H1 (cell line): ENCODE results near the gene ARHGAP32. TPM values are rescaled to one million over a fixed set of nuclear protein-coding genes. Genes with fewer than 3 reads are reported as not detected.

Source experiments
- CTCF ChIA-PET: fragments of 300-600 bp; sonication (Branson Sonifier 250); formaldehyde crosslinking; loops from one replicate; lab custom pipeline; 2021; ENCODE audit not compliant: partially characterized antibody; lab: Charles Lee
- POLR2A ChIA-PET: fragments of 300-600 bp; sonication (Branson Sonifier 250); formaldehyde crosslinking; loops from one replicate; lab custom pipeline; 2021; ENCODE audit warnings: inconsistent platforms; ENCODE audit not compliant: partially characterized antibody; lab: Charles Lee
- DNase-seq, 2 experiments: peaks; one replicate each; pipeline versions ENCODE4 v3.0.0 to v3.0.0-alpha.2; 2010 to 2022; ENCODE audit warnings: low spot score in 2 of 2, low read depth in 1 of 2, mixed read lengths in 1 of 2
- FAIRE-seq: peaks from 2 replicates; lab custom pipeline; 2011; peaks lifted over from hg19 to GRCh38; lab: Jason Lieb, UNC
- H2AFZ ChIP-seq: 2 replicates; pipeline ENCODE4 v1.8.1; 2012; ENCODE audit warnings: low read length, inconsistent platforms
- H2AK5ac ChIP-seq: 2 replicates; pipeline ENCODE4 v1.6.1; 2013; ENCODE audit warnings: low read depth, low read length
- H2BK120ac ChIP-seq: replicated peaks from 2 replicates; pipeline ENCODE3; 2013; ENCODE audit warnings: low read depth, low read length, inconsistent platforms
- H2BK12ac ChIP-seq: 2 replicates; pipeline ENCODE4 v1.6.1; 2013; ENCODE audit warnings: low read depth, low read length
- H2BK15ac ChIP-seq: 2 replicates; pipeline ENCODE4 v1.6.1; 2013; ENCODE audit warnings: low read length
- H2BK20ac ChIP-seq: 2 replicates; pipeline ENCODE4 v1.6.1; 2013; ENCODE audit warnings: low read length
- H2BK5ac ChIP-seq: 2 replicates; pipeline ENCODE4 v1.6.1; 2013; ENCODE audit warnings: low read depth, low read length
- H3K14ac ChIP-seq: 2 replicates; pipeline ENCODE4 v1.6.1; 2013; ENCODE audit warnings: inconsistent platforms; ENCODE audit not compliant: insufficient read length
- H3K18ac ChIP-seq: 2 replicates; pipeline ENCODE4 v1.6.1; 2013; ENCODE audit warnings: low read length; ENCODE audit errors: extremely low read depth
- H3K23ac ChIP-seq: 2 replicates; pipeline ENCODE4 v1.6.1; 2013; ENCODE audit warnings: inconsistent platforms; ENCODE audit not compliant: insufficient read length
- H3K23me2 ChIP-seq: 2 replicates; pipeline ENCODE4 v1.6.1; 2013; ENCODE audit warnings: low read depth, low read length
- H3K27ac ChIP-seq: 2 replicates; pipeline ENCODE4 v1.6.1; 2011; ENCODE audit warnings: low read depth, low read length, inconsistent platforms
- H3K27me3 ChIP-seq, 4 experiments: replicated peaks in 1 of 4; 1 replicate in 1 of 4; 2 replicates in 3 of 4; pipeline versions ENCODE4 v1.6.1 to v1.8.1; 2011 to 2013; ENCODE audit warnings: low read length in 3 of 4, mild to moderate bottlenecking in 3 of 4, inconsistent platforms in 2 of 4, mixed read lengths in 2 of 4, moderate library complexity in 1 of 4; ENCODE audit not compliant: control insufficient read depth in 3 of 4, insufficient read depth in 3 of 4; ENCODE audit errors: extremely low read depth in 1 of 4
- H3K36me3 ChIP-seq, 4 experiments: 2 replicates each; pipeline versions ENCODE4 v1.6.1 to v1.8.1; 2011 to 2013; ENCODE audit warnings: mild to moderate bottlenecking in 4 of 4, low read length in 3 of 4, moderate library complexity in 2 of 4, control low read depth in 1 of 4, inconsistent platforms in 1 of 4; ENCODE audit not compliant: insufficient read depth in 4 of 4, control insufficient read depth in 2 of 4
- H3K4ac ChIP-seq: replicated peaks from 2 replicates; pipeline ENCODE3; 2013; ENCODE audit warnings: low read length, low read depth, mixed read lengths, inconsistent platforms; ENCODE audit not compliant: insufficient read length
- H3K4me1 ChIP-seq, 4 experiments: replicated peaks in 1 of 4; 1 replicate in 1 of 4; 2 replicates in 3 of 4; pipeline versions ENCODE4 v1.6.1 to v1.8.1; 2011 to 2013; ENCODE audit warnings: low read length in 3 of 4, inconsistent platforms in 2 of 4, mixed read lengths in 1 of 4; ENCODE audit not compliant: insufficient read depth in 4 of 4, control insufficient read depth in 3 of 4
- H3K4me2 ChIP-seq, 2 experiments: 2 replicates each; pipeline versions ENCODE4 v1.6.1 to v1.8.1; 2011 to 2013; ENCODE audit warnings: low read depth in 2 of 2, low read length in 2 of 2, control low read depth in 1 of 2, inconsistent platforms in 1 of 2, mild to moderate bottlenecking in 1 of 2; ENCODE audit not compliant: insufficient read depth in 1 of 2
- H3K4me3 ChIP-seq, 4 experiments: fragments of 200-600, 300-600 bp in 1 of 4; sonication (generic), shearing (Covaris generic), sonication (Bioruptor Twin) in 1 of 4; 2 replicates each; pipeline versions ENCODE4 v1.5.1 to v1.8.1; 2011 to 2016; ENCODE audit warnings: low read length in 4 of 4, low read depth in 3 of 4, control low read depth in 2 of 4, inconsistent platforms in 2 of 4, mild to moderate bottlenecking in 2 of 4, mixed read lengths in 1 of 4, moderate library complexity in 1 of 4; ENCODE audit not compliant: insufficient read depth in 2 of 4; ENCODE audit errors: extremely low read depth in 1 of 4
- H3K56ac ChIP-seq: replicated peaks from 2 replicates; pipeline ENCODE3; 2013; ENCODE audit warnings: low read depth, mild to moderate bottlenecking, mixed read lengths, low read length, inconsistent platforms; ENCODE audit not compliant: insufficient read length
- H3K79me1 ChIP-seq: 2 replicates; pipeline ENCODE4 v1.6.1; 2013; ENCODE audit warnings: low read depth, low read length, control low read depth
- H3K79me2 ChIP-seq, 2 experiments: 2 replicates each; pipeline versions ENCODE4 v1.6.1 to v1.8.1; 2012 to 2013; ENCODE audit warnings: low read length in 2 of 2, mild to moderate bottlenecking in 2 of 2, inconsistent platforms in 1 of 2; ENCODE audit not compliant: insufficient read depth in 2 of 2, control insufficient read depth in 1 of 2
- H3K9ac ChIP-seq, 4 experiments: replicated peaks in 1 of 4; 1 replicate in 1 of 4; 2 replicates in 3 of 4; pipeline versions ENCODE4 v1.6.1 to v1.8.1; 2011 to 2013; ENCODE audit warnings: low read depth in 3 of 4, low read length in 3 of 4, control low read depth in 2 of 4, mild to moderate bottlenecking in 2 of 4, moderate library complexity in 2 of 4, inconsistent platforms in 1 of 4; ENCODE audit errors: extremely low read depth in 1 of 4
- H3K9me3 ChIP-seq, 2 experiments: 2 replicates each; pipeline versions ENCODE4 v1.6.1 to v1.8.1; 2012 to 2013; ENCODE audit warnings: mild to moderate bottlenecking in 2 of 2, moderate library complexity in 2 of 2, control low read depth in 1 of 2, inconsistent platforms in 1 of 2, low read depth in 1 of 2, low read length in 1 of 2, mixed read lengths in 1 of 2; ENCODE audit not compliant: insufficient read depth in 2 of 2
- H4K20me1 ChIP-seq, 2 experiments: replicated peaks in 1 of 2; 2 replicates each; pipeline versions ENCODE3 to v1.8.1; 2011 to 2013; ENCODE audit warnings: inconsistent platforms in 2 of 2, low read length in 2 of 2, mild to moderate bottlenecking in 1 of 2; ENCODE audit not compliant: insufficient read depth in 2 of 2, control insufficient read depth in 1 of 2
- H4K5ac ChIP-seq: 2 replicates; pipeline ENCODE4 v1.6.1; 2013; ENCODE audit warnings: low read length, low read depth, mixed read lengths, inconsistent platforms; ENCODE audit not compliant: insufficient read length
- H4K8ac ChIP-seq: 2 replicates; pipeline ENCODE4 v1.8.0; 2013; ENCODE audit warnings: mild to moderate bottlenecking, moderate library complexity, low read length, inconsistent platforms; ENCODE audit not compliant: insufficient read depth; ENCODE audit errors: extremely low read depth
- H4K91ac ChIP-seq: replicated peaks from 2 replicates; pipeline ENCODE3; 2013; ENCODE audit warnings: low read length, mixed read lengths, inconsistent platforms; ENCODE audit not compliant: insufficient read length
- HDAC2 ChIP-seq, 2 experiments: fragments of 300-600 bp in 1 of 2; sonication (generic) in 1 of 2; IDR thresholded peaks; 2 replicates each; pipeline ENCODE4 v1.6.1; 2011 to 2012; ENCODE audit warnings: low read depth in 2 of 2, low read length in 2 of 2, mild to moderate bottlenecking in 2 of 2, moderate library complexity in 2 of 2, borderline replicate concordance in 1 of 2, inconsistent platforms in 1 of 2
- KDM5A ChIP-seq: fragments of 200-600 bp; IDR thresholded peaks from 2 replicates; pipeline ENCODE4 v1.7.1; 2012; ENCODE audit warnings: mild to moderate bottlenecking, low read length, inconsistent platforms, mixed read lengths
- PHF8 ChIP-seq: fragments of 200-600 bp; sonication (generic); conservative IDR thresholded peaks from 2 replicates; pipeline ENCODE4 v1.7.1; 2012; ENCODE audit warnings: low read depth, mild to moderate bottlenecking, inconsistent platforms, low read length, moderate library complexity
- RFX5 ChIP-seq: IDR thresholded peaks from 2 replicates; pipeline ENCODE4 v1.6.1; 2011; ENCODE audit warnings: low read depth, low read length, improper control_type of control experiment, borderline replicate concordance
- SIN3A ChIP-seq, 2 experiments: IDR thresholded peaks in 1 of 2; conservative IDR thresholded peaks in 1 of 2; 2 replicates each; pipeline ENCODE4 v1.6.1; 2011 to 2012; ENCODE audit warnings: low read length in 2 of 2, improper control_type of control experiment in 1 of 2, low read depth in 1 of 2, mild to moderate bottlenecking in 1 of 2
- WGBS, 2 experiments: shearing (Covaris generic) in 1 of 2; methylation state at CpG; one replicate each; pipeline versions ENCODE4 v1.1.6 to v1.1.7; 2013 to 2015; ENCODE audit warnings: low lambda C conversion rate in 2 of 2, mixed read lengths in 2 of 2, inconsistent platforms in 1 of 2, low coverage in 1 of 2, missing lambda C conversion rate in 1 of 2; ENCODE audit not compliant: insufficient replicate concordance in 2 of 2, insufficient coverage in 1 of 2, insufficient read length in 1 of 2; ENCODE audit errors: extremely low coverage in 1 of 2, missing lambda C conversion rate in 1 of 2; 5-methylcytosine and 5-hydroxymethylcytosine counted together
- polyA plus RNA-seq, 7 experiments: library from polyadenylated mRNA; depleted of rRNA in 3 of 7; stranded (reverse) in 5 of 7; unstranded in 2 of 7; fragments of >200 nt in 5 of 7; fragments of 200-250 nt in 2 of 7; gene quantifications; 1 replicate in 5 of 7; 2 replicates in 1 of 7; 4 replicates in 1 of 7; pipeline versions ENCODE4 v1.2.1 to v1.2.3, GENCODE V29; 2011 to 2013; ENCODE audit warnings: missing spikeins in 2 of 7, mixed read lengths in 2 of 7
- total RNA-seq: library from RNA; stranded (reverse); fragmentation: NEBNext Ultra II Directional; extraction: Animal tissue kit (Norgen Biotek cat#: 25700); gene quantifications from 2 replicates; pipeline ENCODE4 v1.2.1, GENCODE V29; 2021

Gene ARHGAP32
- total and polyA plus RNA-seq, 2 of the 8 experiments (the other 6 are each of a cell fraction or from before 2014, with no cell fraction given): 13.7 to 30.0 TPM

DNA sequence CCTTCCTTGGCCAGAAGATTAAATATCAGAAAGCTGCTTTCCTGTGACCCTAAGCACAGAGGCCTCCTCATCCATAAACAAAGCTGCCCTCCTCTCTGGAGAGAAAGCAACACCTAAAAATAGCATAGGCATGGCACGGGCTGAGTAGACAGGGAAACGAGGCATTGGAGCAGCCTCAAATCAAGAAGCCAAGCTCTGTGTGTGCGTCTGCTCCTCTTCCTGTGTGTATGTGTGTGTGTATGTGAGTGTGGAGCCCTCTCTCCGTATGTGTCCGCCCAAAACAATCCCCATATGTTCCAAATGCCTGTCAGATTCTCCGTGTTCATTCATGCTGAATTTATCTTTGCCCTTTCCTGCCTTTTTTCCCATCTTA lies 277.0 kb downstream of the ARHGAP32 start:
- ChIA-PET CTCF (interaction anchor here (1.2 to 14.9 kb wide), 5 partner anchors 10 to 42 kb away, joined by 3 to 332 read pairs (median 4); partner anchors contain the start of gene KCNJ5), POLR2A (no interaction called here)
- no peak overlapping the region for H3K9ac ChIP-seq
- H3K79me2 ChIP-seq: no peaks in the 10 kb centered on the region
- H3K4me3 ChIP-seq: no peak overlapping the region
- H4K20me1 ChIP-seq: no peaks in the 10 kb centered on the region
- no peak overlapping the region for H2AFZ ChIP-seq
- no peak overlapping the region for H4K91ac ChIP-seq
- TF ChIP-seq RFX5 (no peak), PHF8 (no peak), HDAC2 (IDR thresholded peaks at IDR 0.05; ENCODE audit: borderline replicate concordance in 1 of 2, low read depth in 2 of 2, low read length in 2 of 2) (no peak), SIN3A (conservative IDR thresholded peaks at IDR 0.05 in 1 of 2, IDR thresholded peaks at IDR 0.05 in 1 of 2; ENCODE audit: low read depth in 1 of 2, low read length in 2 of 2) (no peak), KDM5A (no peak)
- no peak overlapping the region for H2BK20ac ChIP-seq
- H3K27ac ChIP-seq: no peak overlapping the region
- H3K79me1 ChIP-seq: no peaks in the 10 kb centered on the region
- no peaks in the 10 kb centered on the region; a peak in 1 of 7 replicates for H3K4me1 ChIP-seq
- no peak overlapping the region for H4K5ac ChIP-seq
- no peak overlapping the region for H2BK5ac ChIP-seq
- no peak for FAIRE-seq
- 90% methylated on average over 6 of the region's 6 CpGs; no CpG with 5 or more reads in 1 of the 2 experiments for WGBS, 2 experiments
- H3K18ac ChIP-seq: no peak overlapping the region
- H3K9me3 ChIP-seq: 0 out of 4 replicates have a peak, but pooled peaks cover 0 to 4% of the 10 kb centered on the region in 2 experiments
- no peak overlapping the region for H2BK120ac ChIP-seq
- no peak overlapping the region for H3K4me2 ChIP-seq
- H3K4ac ChIP-seq: no peak overlapping the region
- H3K27me3 ChIP-seq: peaks cover 0 to 3% (median under 1%) of the 10 kb centered on the region in 4 experiments; a peak in 2 of 7 replicates
- DNase-seq: no peak
- no peak overlapping the region for H2BK12ac ChIP-seq
- H3K36me3 ChIP-seq: no peaks in the 10 kb centered on the region
- no peak overlapping the region for H2BK15ac ChIP-seq
- no peak overlapping the region for H3K23ac ChIP-seq
- H3K23me2 ChIP-seq: peaks cover 9% of the 10 kb centered on the region; the same call in 1 of the 2 replicates
- no peak overlapping the region for H4K8ac ChIP-seq
- no peak overlapping the region for H2AK5ac ChIP-seq
- H3K14ac ChIP-seq: no peak overlapping the region
- H3K56ac ChIP-seq: no peak overlapping the region
